Panc1 (cell line): Measurements from ENCODE around the gene ATP6V1D. TPM values are rescaled to one million over a fixed set of nuclear protein-coding genes. Genes with fewer than 3 reads are reported as not detected.

ENCODE experiments used
- ATAC-seq: fragments of 200-7000 bp; cut with Tn5 transposase; 2 replicates; pipeline ENCODE4 v1.9.1; 2020; ENCODE audit warnings: mild to moderate bottlenecking, moderate library complexity
- BruUV-seq: library from RNA; stranded (reverse); fragments of 400-500 nt; replicated peaks from 2 replicates; lab custom pipeline; 2021; lab: Mats Ljungman, UMichigan
- CTCF ChIA-PET: fragments of 300-600 bp; sonication (Branson Sonifier 250); formaldehyde crosslinking; loops from one replicate; lab custom pipeline; 2022; ENCODE audit warnings: antibody characterized with exemption; lab: Charles Lee
- POLR2A ChIA-PET: fragments of 300-600 bp; sonication (Branson Sonifier 250); formaldehyde crosslinking; loops from one replicate; lab custom pipeline; 2022; ENCODE audit warnings: antibody characterized with exemption; lab: Charles Lee
- DNase-seq: peaks from one replicate; pipeline ENCODE4 v3.0.0-alpha.2; 2010; ENCODE audit warnings: low read depth, low spot score
- H3K27ac ChIP-seq: 2 replicates; pipeline ENCODE4 v1.5.1; 2011; ENCODE audit warnings: mild to moderate bottlenecking, low read length, inconsistent platforms
- H3K27me3 ChIP-seq: fragments of 200-500 bp; sonication (Bioruptor generic); 2 replicates; pipeline ENCODE4 v1.6.0; 2014; ENCODE audit warnings: low read length, inconsistent platforms; ENCODE audit not compliant: control insufficient read depth, insufficient read depth
- H3K36me3 ChIP-seq: fragments of 200-500 bp; sonication (Bioruptor generic); 2 replicates; pipeline ENCODE4 v1.5.1; 2014; ENCODE audit warnings: inconsistent platforms, mild to moderate bottlenecking, low read length, moderate library complexity; ENCODE audit not compliant: control insufficient read depth, insufficient read depth
- H3K4me1 ChIP-seq: 2 replicates; pipeline ENCODE4 v1.5.1; 2011; ENCODE audit warnings: inconsistent platforms, mild to moderate bottlenecking, low read length, moderate library complexity; ENCODE audit not compliant: control insufficient read depth, insufficient read depth
- H3K4me3 ChIP-seq, 2 experiments: 2 replicates each; pipeline ENCODE4 v1.5.1; 2011 to 2012; ENCODE audit warnings: low read depth in 2 of 2, low read length in 2 of 2, mild to moderate bottlenecking in 2 of 2, inconsistent platforms in 1 of 2, moderate library complexity in 1 of 2
- H3K9me3 ChIP-seq: fragments of 200-500 bp; sonication (Bioruptor generic); 2 replicates; pipeline ENCODE4 v1.5.1; 2014; ENCODE audit warnings: low read depth, mild to moderate bottlenecking, inconsistent platforms, low read length, moderate library complexity; ENCODE audit not compliant: control insufficient read depth, insufficient read depth
- POLR2AphosphoS5 ChIP-seq: IDR thresholded peaks from 2 replicates; pipeline ENCODE4 v1.6.1; 2012; ENCODE audit warnings: mild to moderate bottlenecking, low read depth, low read length, moderate library complexity
- SIN3A ChIP-seq: IDR thresholded peaks from 2 replicates; pipeline ENCODE4 v1.6.1; 2012; ENCODE audit warnings: low read depth, mild to moderate bottlenecking, low read length, moderate library complexity, borderline replicate concordance; ENCODE audit not compliant: insufficient read depth
- TCF7L2 ChIP-seq: IDR thresholded peaks from 2 replicates; pipeline ENCODE4 v1.6.1; 2011; ENCODE audit warnings: mild to moderate bottlenecking, low read depth, low read length, inconsistent platforms
- in situ Hi-C: cut with HindIII; loops from 2 replicates; pipeline ENCODE4 v1.10.0; 2016; ENCODE audit warnings: low sequenced_read_pairs, low pct_unique_long_range_greater_than_20kb
- intact Hi-C: fragments of 100-400 bp; cut with micrococcal nuclease; formaldehyde crosslinking; loops from one replicate; pipeline ENCODE4 v1.10.0; 2022; ENCODE audit not compliant: unreplicated experiment
- total RNA-seq: library from RNA; stranded (reverse); gene quantifications from one replicate; pipeline ENCODE4 v1.2.1, GENCODE V29; 2021; ENCODE audit not compliant: unreplicated experiment
- TF ChIP-seq, protein P1 (sequence below): fragments of 450-650 bp; IDR thresholded peaks from 2 replicates; pipeline ENCODE4 v1.5.1; 2017; ENCODE audit warnings: mild to moderate bottlenecking
- TF ChIP-seq, protein P2 (sequence below), 2 experiments: IDR thresholded peaks; 2 replicates each; pipeline ENCODE4 v1.6.1; 2011 to 2012; ENCODE audit warnings: low read depth in 2 of 2, control low read depth in 1 of 2, low read length in 1 of 2, mild to moderate bottlenecking in 1 of 2, moderate library complexity in 1 of 2; ENCODE audit not compliant: insufficient read depth in 1 of 2

Gene ATP6V1D
- total RNA-seq, 1 experiment from 2014 or later = 68.6 TPM

DNA sequence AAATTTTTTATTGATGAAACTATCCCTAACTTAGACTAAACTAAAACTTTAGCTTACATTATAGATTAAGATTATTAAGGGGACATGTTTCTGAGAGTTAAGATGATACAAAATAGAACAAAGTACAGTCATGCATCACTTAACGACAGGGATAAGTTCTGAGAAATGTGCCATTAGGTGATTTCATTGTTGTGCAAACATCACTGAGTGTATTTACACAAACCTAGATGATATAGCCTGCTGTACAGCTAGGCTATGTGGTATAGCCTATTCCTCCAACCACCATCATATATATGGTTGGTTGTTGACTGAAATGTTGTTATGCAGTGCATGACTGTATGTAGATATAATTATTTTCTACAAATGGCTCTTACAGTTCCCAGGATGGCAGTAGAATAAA, 46.5 kb downstream of the ATP6V1D start:
- Histone ChIP-seq H3K9me3 (no peaks in the 10 kb centered on the region), H3K27ac (no peak overlapping the region), H3K27me3 (no peaks in the 10 kb centered on the region), H3K4me1 (peaks cover 11% of the 10 kb centered on the region; the same call in 1 of the 2 replicates), H3K4me3 (no peak overlapping the region), H3K36me3 (peaks cover 27% of the 10 kb centered on the region)
- no peak for TF ChIP-seq TCF7L2
- no peak for TF ChIP-seq POLR2AphosphoS5
- TF ChIP-seq SIN3A = no peak
- TF ChIP-seq, protein P1, sequence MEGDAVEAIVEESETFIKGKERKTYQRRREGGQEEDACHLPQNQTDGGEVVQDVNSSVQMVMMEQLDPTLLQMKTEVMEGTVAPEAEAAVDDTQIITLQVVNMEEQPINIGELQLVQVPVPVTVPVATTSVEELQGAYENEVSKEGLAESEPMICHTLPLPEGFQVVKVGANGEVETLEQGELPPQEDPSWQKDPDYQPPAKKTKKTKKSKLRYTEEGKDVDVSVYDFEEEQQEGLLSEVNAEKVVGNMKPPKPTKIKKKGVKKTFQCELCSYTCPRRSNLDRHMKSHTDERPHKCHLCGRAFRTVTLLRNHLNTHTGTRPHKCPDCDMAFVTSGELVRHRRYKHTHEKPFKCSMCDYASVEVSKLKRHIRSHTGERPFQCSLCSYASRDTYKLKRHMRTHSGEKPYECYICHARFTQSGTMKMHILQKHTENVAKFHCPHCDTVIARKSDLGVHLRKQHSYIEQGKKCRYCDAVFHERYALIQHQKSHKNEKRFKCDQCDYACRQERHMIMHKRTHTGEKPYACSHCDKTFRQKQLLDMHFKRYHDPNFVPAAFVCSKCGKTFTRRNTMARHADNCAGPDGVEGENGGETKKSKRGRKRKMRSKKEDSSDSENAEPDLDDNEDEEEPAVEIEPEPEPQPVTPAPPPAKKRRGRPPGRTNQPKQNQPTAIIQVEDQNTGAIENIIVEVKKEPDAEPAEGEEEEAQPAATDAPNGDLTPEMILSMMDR = no peak
- TF ChIP-seq, protein P2, sequence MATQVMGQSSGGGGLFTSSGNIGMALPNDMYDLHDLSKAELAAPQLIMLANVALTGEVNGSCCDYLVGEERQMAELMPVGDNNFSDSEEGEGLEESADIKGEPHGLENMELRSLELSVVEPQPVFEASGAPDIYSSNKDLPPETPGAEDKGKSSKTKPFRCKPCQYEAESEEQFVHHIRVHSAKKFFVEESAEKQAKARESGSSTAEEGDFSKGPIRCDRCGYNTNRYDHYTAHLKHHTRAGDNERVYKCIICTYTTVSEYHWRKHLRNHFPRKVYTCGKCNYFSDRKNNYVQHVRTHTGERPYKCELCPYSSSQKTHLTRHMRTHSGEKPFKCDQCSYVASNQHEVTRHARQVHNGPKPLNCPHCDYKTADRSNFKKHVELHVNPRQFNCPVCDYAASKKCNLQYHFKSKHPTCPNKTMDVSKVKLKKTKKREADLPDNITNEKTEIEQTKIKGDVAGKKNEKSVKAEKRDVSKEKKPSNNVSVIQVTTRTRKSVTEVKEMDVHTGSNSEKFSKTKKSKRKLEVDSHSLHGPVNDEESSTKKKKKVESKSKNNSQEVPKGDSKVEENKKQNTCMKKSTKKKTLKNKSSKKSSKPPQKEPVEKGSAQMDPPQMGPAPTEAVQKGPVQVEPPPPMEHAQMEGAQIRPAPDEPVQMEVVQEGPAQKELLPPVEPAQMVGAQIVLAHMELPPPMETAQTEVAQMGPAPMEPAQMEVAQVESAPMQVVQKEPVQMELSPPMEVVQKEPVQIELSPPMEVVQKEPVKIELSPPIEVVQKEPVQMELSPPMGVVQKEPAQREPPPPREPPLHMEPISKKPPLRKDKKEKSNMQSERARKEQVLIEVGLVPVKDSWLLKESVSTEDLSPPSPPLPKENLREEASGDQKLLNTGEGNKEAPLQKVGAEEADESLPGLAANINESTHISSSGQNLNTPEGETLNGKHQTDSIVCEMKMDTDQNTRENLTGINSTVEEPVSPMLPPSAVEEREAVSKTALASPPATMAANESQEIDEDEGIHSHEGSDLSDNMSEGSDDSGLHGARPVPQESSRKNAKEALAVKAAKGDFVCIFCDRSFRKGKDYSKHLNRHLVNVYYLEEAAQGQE (IDR thresholded peaks at IDR 0.05; ENCODE audit: insufficient read depth in 1 of 2, low read depth in 2 of 2, low read length in 1 of 2) = no peak
- no TSS peak for BruUV-seq
- POLR2A ChIA-PET = no interaction called here
- peak; percentile 53; the same call in 1 of the 2 replicates for ATAC-seq
- DNase-seq = no peak
- intact Hi-C loops = no loop called here
- in situ Hi-C loops = no loop called here
- CTCF ChIA-PET = no interaction called here

DNA sequence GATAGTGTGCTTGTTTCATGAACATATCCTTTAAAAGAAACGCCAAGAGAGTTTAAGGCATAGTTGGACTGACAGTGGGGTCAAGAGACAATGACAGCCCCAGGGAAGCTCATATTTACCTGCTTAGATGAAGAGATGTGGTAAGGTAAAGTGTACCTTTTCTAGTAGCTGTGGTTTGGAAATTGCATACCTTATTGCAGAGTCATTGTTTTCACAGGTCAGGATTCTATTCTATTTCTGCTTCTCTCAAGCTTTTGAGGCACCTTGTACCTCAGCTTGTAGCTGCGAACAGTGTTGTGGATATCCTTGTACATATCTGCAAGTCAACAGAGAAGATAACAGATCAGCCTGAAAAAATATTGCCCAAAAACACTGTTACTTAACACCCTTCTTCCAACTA, 47.7 kb downstream of the ATP6V1D start:
- in situ Hi-C loops = no loop called here
- Histone ChIP-seq H3K36me3 (peaks cover 16% of the 10 kb centered on the region; the same call in 1 of the 2 replicates), H3K27me3 (no peaks in the 10 kb centered on the region), H3K4me3 (no peak overlapping the region), H3K9me3 (no peaks in the 10 kb centered on the region), H3K4me1 (peaks cover 7% of the 10 kb centered on the region; the same call in 1 of the 2 replicates), H3K27ac (0 out of 2 replicates have a peak overlapping the region, but pooled peaks have one; percentile 44)
- ChIA-PET POLR2A (interaction anchor here (0.6 kb wide), 1 partner anchor 15 kb away, joined by 4 read pairs; no protein-coding TSS in a partner anchor), CTCF (no interaction called here)
- ATAC-seq (no peak), DNase-seq (no peak)
- intact Hi-C loops = no loop called here
- TF ChIP-seq POLR2AphosphoS5 = no peak
- TF ChIP-seq TCF7L2 = no peak
- TF ChIP-seq, protein P1 = no peak
- no peak for TF ChIP-seq SIN3A
- TF ChIP-seq, protein P2 (IDR thresholded peaks at IDR 0.05; ENCODE audit: insufficient read depth in 1 of 2, low read depth in 2 of 2, low read length in 1 of 2) = no peak
- BruUV-seq = no TSS peak
